NCI-H1417 treated with DMSO at 0.1 percent for 48 hours (cell line): ENCODE results near the gene CIB4.
"Not testable (repeated sequence)": the region's sequence is repeated elsewhere in the genome, so short reads cannot be mapped to it uniquely, and the experiment has no call there.

Source experiments
- DNase-seq: peaks from one replicate; lab custom pipeline; 2025; lab: John Stamatoyannopoulos, UW

CIB4 gene

GRCh38 chr2:26666671-26667070, 25.5 kb upstream of the CIB4 start:
- no peak for DNase-seq

GRCh38 chr2:26665296-26665695, 24.1 kb upstream of the CIB4 start:
- DNase-seq, result not testable (repeated sequence)

GRCh38 chr2:26660363-26660962, 19.3 kb upstream of the CIB4 start:
- DNase-seq, result no peak

DNA sequence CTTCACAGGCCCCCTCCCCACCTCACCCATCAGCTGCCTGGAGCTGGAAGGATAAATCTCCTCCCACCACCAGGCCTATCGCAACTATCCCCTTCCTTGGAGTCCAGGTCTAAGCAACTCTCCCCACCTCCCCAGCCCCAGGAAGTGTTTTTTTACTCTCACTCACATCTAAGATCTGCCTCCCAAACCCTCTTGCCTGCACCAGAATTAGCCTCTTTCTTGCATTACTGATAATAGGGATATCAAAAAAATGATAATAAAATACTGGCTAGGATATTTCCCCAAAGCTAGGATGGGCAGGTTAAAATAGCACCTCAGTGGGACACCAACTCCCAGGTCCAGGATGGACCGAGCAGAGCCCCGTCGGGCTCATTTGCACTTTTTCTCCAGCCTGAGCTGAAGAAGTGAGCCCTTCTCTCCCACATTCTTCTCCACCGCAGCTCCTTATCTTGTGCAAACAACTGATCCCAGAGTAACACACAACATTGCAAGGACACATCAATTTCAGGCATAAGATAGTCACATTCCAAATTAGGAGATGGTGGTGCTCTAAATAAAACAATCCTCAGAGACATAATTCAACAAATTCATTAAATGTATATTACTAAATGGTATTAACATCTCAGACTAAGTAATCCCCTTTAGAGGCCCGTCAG, 17.7 kb upstream of the CIB4 start:
- no peak for DNase-seq

DNA sequence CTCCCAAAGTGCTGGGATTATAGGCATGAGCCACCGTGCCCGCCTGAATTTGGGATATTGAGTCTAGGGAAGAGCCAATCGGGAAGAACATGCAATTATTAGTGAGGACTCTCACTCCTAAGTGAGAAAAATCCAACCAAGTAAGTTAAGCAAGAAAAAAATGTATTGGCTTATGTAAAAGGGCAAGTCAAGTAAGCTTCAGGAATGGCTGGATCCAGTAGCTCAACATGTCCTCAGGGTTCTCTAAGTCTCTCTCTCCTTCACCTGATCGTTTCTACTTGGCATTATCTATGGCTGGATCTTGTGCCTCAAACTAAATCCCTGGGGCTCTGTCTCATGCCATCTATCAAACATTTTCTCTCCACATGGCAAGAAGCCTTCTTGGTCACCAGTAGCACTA, 16.1 kb upstream of the CIB4 start:
- DNase-seq, result no peak

GRCh38 chr2:26655611-26656195, 14.5 kb upstream of the CIB4 start:
- no peak for DNase-seq

DNA sequence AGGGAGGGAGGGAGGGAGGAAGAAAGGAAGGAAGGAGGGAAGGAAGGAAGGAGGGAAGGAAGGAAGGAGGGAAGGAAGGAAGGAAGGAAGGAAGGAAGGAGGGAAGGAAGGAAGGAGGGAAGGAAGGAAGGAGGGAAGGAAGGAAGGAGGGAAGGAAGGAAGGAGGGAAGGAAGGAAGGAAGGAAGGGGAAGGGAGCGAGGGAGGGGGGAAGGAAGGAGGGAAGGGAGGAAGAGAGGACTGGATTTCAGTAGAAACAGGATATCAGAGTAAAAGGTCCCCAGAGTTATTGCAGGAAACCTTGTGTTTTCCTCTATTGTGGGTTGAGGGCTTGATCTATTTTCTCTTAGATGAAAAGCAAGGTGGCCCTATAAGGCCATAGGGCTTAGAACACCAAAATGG, 14.0 kb upstream of the CIB4 start:
- not testable (repeated sequence) for DNase-seq

DNA sequence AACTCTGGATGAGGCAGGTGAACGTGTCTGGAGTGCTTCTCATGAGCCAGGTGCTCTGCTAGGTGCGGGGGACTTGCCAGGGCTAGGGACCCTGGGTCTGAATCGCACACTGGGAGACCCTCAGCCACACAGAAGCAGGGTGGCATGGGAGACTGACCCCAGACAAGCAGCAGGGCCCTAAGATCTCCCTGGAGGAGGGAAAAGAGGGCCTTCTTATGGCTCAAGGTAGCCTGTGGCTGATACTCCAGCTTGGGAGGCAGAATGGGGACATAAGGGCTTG, 12.8 kb upstream of the CIB4 start:
- no peak for DNase-seq

GRCh38 chr2:26653207-26654060, 12.3 kb upstream of the CIB4 start:
- DNase-seq, result no peak

DNA sequence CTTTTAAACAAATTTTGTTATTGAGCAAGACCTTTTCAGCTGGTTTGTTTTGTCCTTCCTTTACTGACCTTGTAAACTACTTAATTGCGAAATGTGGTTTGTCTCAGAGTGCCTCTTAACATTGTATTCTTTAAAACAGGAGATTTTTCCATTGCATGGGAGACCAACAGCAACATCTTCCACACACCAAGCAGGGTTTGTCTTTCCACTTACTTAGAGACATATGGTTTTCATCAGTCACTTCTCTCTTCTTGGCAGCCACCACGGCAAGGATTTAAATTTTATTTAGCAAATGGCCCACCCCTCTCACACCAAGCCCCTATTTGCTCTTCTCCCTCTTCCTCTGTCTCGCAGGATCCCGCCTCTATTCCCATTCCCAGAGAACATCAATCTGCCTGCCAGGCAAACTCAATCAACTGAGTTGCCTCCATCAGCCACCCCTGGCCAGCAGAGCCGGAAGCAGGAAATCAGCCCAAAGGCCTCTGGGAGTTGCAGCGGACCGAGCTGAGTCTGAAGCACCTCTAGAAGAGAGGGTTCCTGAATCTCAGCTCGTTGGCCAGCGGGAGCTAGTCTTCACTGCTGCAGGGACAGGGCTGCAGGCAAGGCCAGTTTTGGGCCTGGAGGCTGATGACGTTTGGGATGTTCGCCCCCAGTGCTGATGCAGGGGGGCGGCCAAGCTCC, 11.3 kb upstream of the CIB4 start:
- no peak for DNase-seq

DNA sequence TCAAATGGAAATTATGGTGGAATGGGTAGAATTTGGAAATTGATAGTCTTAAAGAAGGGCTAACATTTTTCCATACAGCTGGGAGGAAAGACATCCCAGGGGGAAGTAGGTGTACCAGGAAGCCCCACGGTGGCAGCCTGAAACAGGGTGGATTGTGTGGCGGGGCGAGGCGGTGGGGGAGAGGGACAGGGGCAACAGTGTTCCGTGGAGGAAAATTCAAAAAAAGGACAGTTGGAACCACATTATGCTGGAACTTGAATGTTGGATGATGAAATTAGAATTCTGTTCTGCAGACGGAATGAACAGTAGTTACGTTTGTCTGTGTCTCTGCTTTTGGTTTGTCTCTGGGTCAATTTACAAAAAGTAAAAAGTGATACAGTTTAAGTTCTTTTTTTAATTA, 10.6 kb upstream of the CIB4 start:
- no peak for DNase-seq

GRCh38 chr2:26651470-26651771, 10.3 kb upstream of the CIB4 start:
- no peak for DNase-seq

- DNase-seq, result no peak
Observed at GRCh38 chr2:26650713-26651469, 9.7 kb upstream of the CIB4 start.

- DNase-seq, result no peak
Observed at GRCh38 chr2:26649992-26650712, 9.0 kb upstream of the CIB4 start.

GRCh38 chr2:26649322-26649721, 8.2 kb upstream of the CIB4 start:
- no peak for DNase-seq

DNA sequence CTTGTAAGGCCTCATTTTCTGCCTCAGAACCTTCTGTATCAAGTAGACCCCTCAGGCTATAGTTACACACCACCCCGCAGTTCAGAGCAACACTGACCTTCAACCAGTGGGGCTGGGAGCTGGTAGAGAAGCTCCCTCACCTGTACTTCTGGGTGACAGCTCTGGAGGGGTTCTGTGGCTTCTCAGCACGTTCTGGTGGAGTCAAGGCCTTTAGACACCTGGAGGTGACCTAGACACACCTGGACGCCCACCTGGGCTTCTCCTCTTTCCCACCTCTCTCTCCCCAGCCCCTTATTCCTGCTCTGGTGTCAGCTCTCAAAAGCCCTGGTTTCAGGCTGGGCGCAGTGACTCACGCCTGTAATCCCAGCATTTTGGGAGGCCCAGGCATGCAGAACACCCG, 7.3 kb upstream of the CIB4 start:
- DNase-seq, result no peak

- no peak for DNase-seq
Observed at GRCh38 chr2:26647981-26648380, 6.8 kb upstream of the CIB4 start.

DNA sequence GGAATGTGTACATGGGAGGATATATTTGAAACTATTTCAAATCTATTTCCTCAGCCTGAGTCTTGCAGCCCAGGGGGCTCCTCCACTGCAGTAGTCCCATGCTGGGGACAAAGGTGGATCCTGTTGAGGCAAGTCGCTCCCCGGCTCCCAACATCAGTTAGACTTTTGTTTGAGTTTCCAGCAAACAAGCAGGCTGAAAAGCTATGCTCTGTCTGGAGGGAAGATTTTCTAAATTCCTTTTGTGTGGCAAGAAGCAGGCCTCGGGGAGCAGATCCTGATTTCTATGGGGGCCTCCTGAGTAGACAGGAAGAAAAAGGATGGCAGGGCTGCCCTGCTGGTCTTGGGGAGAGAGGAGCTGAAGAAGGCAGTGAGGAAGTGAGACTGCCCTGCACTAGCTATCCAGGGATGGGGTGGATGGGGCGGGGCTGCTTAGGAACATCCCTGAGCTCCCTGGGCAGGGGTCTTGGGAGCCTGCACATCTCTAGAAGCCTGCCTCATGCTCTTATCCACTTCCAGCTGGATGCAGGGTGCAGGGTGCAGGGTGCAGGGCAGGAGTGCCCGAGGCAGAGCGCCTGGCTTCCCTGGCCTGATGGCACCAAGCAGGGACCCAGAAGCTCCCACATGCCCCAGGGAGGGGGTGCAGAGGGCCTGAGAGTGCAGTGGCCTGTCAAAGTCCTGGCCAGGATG, 6.0 kb upstream of the CIB4 start:
- no peak for DNase-seq

DNA sequence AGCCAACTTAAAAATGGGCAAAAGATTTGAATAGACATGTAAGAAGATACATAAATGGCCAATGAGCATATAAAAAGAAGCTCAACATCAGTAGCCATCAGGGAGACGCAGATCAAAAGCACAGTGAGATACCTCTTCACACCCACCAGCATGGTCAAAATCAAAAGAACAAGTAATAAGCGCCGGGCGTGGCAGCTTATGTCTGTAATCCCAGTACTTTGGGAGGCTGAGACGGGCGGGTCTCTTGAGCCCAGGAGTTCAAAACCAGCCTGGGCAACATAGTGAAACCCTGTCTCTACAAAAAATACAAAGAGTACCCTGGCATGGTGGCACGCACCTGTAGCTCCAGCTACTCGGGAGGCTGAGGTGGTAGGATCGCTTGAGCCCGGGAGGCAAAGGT, 4.6 kb upstream of the CIB4 start:
- DNase-seq, result no peak

DNA sequence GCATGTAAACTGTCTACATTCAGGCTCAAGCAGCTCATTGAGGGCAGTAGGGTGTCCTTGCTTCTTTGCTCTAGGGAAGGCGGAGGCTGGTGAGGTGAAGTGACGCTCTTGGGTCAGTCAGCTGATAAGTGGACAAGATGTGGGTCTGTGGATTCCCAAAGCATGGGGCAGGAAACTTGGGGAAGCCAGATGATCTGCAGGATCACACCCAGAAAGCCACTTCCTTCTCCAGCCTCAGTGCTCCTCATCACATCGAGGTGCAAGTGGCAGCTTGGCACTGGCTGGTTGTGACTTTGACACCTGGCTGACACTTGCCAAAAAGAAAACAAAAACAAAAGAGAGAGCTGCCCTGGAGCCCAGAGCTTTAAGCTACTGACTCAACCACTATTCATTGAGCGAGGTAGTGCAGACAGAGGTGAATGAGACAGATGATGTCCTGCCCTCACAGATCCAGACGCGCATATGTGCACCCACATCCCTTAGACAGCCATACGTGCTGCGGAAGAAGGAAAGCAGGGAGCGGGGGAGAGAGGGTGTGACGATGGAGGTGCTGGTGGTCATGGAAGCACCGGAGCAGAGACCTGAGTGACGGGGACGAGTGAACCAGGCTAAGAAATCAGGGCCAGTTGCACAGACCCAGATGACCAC, 3.1 kb upstream of the CIB4 start:
- DNase-seq, result no peak
